Osteoblast (primary cell): Measurements from ENCODE around the gene MARS1. TPM values are rescaled to one million over a fixed set of nuclear protein-coding genes. Genes with fewer than 3 reads are reported as not detected.
A peak's percentile ranks its signal among the peaks of the same experiment; 100 is the strongest.

ENCODE experiments used
- DNase-seq: peaks from one replicate; pipeline ENCODE4 v3.0.0; 2011; ENCODE audit warnings: low spot score, mixed read lengths; ENCODE audit not compliant: insufficient read length; ENCODE audit errors: missing footprints
- H2AFZ ChIP-seq: 2 replicates; pipeline ENCODE4 v1.6.0; 2011; ENCODE audit warnings: mild to moderate bottlenecking, low read length
- H3K27ac ChIP-seq: 2 replicates; pipeline ENCODE4 v1.5.1; 2011; ENCODE audit warnings: mild to moderate bottlenecking, low read depth, low read length, moderate library complexity
- H3K27me3 ChIP-seq: 2 replicates; pipeline ENCODE4 v1.6.0; 2012; ENCODE audit warnings: mild to moderate bottlenecking, control low read depth, inconsistent platforms, low read length, moderate library complexity; ENCODE audit not compliant: insufficient read depth
- H3K36me3 ChIP-seq: 2 replicates; pipeline ENCODE4 v1.5.1; 2011; ENCODE audit warnings: mild to moderate bottlenecking, low read length, control low read depth, moderate library complexity; ENCODE audit not compliant: insufficient read depth
- H3K4me1 ChIP-seq: 2 replicates; pipeline ENCODE4 v1.5.1; 2011; ENCODE audit warnings: mild to moderate bottlenecking, low read length, control low read depth, moderate library complexity; ENCODE audit not compliant: insufficient read depth
- H3K4me2 ChIP-seq: 2 replicates; pipeline ENCODE4 v1.6.0; 2011; ENCODE audit warnings: mild to moderate bottlenecking, low read length; ENCODE audit not compliant: insufficient read depth
- H3K4me3 ChIP-seq: fragments of 200-600 bp; sonication (generic); 3 replicates; pipeline ENCODE4 v1.5.1; 2012; ENCODE audit warnings: mild to moderate bottlenecking, low read length, inconsistent platforms; ENCODE audit not compliant: insufficient read depth
- H3K79me2 ChIP-seq: 2 replicates; pipeline ENCODE4 v1.6.0; 2012; ENCODE audit warnings: mild to moderate bottlenecking, low read length, control low read depth, inconsistent platforms; ENCODE audit not compliant: insufficient read depth
- H3K9me3 ChIP-seq: 2 replicates; pipeline ENCODE4 v1.5.1; 2011; ENCODE audit warnings: low read depth, low read length, control low read depth
- H4K20me1 ChIP-seq: 2 replicates; pipeline ENCODE4 v1.6.0; 2012; ENCODE audit warnings: mild to moderate bottlenecking, low read length, control low read depth; ENCODE audit not compliant: insufficient read depth
- total RNA-seq: library from RNA; depleted of rRNA; stranded (reverse); fragments of >200 nt; gene quantifications from 2 replicates; pipeline ENCODE4 v1.2.3, GENCODE V29; 2012
- TF ChIP-seq, protein P1 (sequence below): IDR thresholded peaks from 2 replicates; pipeline ENCODE4 v1.5.1; 2011; ENCODE audit warnings: mild to moderate bottlenecking, low read depth, low read length, moderate library complexity; ENCODE audit errors: extremely low read depth

MARS1 gene
- total RNA-seq, 1 donor: 187 TPM

DNA sequence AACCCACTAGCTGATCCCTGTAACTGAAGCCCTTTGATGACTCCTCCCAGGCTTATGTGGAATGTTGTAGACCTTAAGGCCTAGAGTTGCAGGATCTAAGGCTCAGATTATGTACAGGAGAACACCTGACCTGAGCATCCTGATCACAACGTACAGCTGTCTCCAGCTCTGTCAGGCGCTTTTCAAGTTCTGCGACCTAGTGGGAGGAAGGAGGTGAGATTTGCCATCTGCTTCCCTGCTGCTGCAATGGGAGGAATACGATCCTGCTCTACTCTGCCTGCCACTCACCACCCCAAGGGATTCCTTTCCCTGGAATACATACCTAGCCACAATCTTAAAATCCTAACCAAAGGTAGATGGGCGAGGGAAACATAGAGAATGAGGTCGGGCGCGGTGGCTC lies 45.2 kb downstream of the MARS1 start:
- H4K20me1 ChIP-seq: peaks cover 20% of the 10 kb centered on the region
- H3K4me3 ChIP-seq: no peak overlapping the region
- H2AFZ ChIP-seq: no peak overlapping the region
- H3K27me3 ChIP-seq: no peaks in the 10 kb centered on the region
- peaks cover 86% of the 10 kb centered on the region for H3K36me3 ChIP-seq
- H3K4me2 ChIP-seq: no peak overlapping the region
- no peak for DNase-seq
- TF ChIP-seq, protein P1, sequence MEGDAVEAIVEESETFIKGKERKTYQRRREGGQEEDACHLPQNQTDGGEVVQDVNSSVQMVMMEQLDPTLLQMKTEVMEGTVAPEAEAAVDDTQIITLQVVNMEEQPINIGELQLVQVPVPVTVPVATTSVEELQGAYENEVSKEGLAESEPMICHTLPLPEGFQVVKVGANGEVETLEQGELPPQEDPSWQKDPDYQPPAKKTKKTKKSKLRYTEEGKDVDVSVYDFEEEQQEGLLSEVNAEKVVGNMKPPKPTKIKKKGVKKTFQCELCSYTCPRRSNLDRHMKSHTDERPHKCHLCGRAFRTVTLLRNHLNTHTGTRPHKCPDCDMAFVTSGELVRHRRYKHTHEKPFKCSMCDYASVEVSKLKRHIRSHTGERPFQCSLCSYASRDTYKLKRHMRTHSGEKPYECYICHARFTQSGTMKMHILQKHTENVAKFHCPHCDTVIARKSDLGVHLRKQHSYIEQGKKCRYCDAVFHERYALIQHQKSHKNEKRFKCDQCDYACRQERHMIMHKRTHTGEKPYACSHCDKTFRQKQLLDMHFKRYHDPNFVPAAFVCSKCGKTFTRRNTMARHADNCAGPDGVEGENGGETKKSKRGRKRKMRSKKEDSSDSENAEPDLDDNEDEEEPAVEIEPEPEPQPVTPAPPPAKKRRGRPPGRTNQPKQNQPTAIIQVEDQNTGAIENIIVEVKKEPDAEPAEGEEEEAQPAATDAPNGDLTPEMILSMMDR: no peak
- H3K27ac ChIP-seq: no peak overlapping the region
- peaks cover 12% of the 10 kb centered on the region for H3K79me2 ChIP-seq
- H3K9me3 ChIP-seq: no peaks in the 10 kb centered on the region
- no peaks in the 10 kb centered on the region for H3K4me1 ChIP-seq

DNA sequence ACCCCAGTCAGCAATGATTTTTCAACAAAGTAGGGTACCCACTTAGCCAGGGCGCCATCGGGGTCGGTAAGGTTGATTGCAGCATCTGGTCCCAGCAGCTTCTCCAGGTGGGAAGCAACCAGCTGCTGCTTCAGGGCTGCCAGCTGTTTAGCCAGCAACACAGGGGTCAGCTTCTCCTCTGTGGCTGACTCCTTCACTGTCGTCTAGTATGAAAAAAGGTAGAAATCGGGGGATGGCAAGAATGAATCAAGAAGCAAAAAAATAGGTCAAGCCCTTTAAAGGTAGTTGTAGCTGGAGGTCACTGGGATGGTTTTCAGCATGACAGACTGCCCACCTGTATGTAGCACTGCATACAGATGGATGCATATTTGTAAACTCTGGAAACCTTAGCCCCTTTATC lies 46.4 kb downstream of the MARS1 start:
- no peaks in the 10 kb centered on the region for H3K9me3 ChIP-seq
- TF ChIP-seq, protein P1: no peak
- H3K27ac ChIP-seq: no peak overlapping the region
- no peaks in the 10 kb centered on the region for H3K4me1 ChIP-seq
- no peak overlapping the region for H2AFZ ChIP-seq
- no peak overlapping the region for H3K4me3 ChIP-seq
- H4K20me1 ChIP-seq: peaks cover 20% of the 10 kb centered on the region
- DNase-seq: no peak
- H3K79me2 ChIP-seq: peaks cover 19% of the 10 kb centered on the region
- no peaks in the 10 kb centered on the region for H3K27me3 ChIP-seq
- H3K4me2 ChIP-seq: no peak overlapping the region
- H3K36me3 ChIP-seq: peaks cover 83% of the 10 kb centered on the region

DNA sequence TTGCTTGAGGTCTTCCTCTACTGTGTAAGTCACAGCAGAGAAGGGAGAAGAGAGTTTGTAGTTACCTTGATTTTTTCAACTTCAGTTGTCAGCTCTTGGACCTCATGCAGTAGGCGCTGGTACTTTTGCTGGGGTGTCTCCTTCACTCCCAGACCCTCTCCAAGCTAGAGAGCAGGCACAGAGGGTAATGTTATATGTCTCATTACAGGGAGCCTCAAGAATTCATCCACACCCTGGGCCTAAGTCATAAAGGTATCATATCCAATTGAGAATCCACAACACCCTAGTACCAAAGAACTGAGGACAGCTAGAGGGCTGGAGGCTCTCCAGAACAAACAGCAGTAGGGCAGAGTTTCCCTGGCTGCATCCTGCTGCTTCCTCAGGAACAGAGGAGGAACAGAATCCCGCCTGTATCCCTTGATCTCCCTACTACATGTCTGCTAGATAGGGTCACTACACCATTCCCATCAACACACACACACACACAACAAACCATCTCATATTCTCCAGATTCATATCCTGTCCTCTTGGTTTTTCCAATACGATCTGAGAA lies 47.2 kb downstream of the MARS1 start:
- H3K36me3 ChIP-seq: peaks cover 81% of the 10 kb centered on the region

DNA sequence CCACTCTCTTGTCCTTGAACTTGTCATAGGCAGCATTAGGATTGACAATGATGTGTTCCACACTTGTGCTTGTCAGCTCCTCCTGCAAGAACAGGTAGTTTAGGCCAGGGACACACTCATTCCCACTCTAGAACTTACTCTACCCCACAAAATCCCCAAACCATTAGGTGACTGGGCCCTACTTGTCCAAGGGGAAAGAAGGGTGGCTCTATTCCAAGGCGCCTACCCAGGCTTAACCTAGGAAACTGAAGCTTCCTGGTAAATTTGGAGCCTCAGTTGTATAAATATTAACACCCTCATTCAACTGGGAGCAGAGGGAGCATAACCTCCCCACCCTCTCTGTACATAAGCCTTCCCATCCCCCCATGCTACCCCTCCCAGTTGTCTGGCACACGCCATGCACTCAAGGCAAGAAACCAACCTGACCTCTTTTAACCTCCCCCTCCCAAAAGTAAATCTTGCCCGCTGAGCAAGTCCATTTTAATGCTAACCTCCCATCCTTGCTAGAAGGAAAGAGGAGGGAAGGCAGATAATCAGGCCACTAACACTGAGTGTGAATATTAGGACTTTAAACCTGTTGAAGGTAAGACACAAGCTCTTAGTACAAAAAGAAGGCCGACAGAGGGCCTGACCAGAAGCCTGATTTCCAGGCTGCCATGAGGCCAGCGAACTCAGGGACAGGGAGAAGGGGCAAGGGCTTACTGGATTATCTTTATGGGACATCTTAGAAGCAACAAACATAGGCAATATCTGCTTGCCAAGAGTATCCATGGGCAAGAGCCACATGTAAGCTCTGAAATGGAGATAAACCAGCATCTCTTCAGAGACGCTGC lies 48.1 kb downstream of the MARS1 start:
- H2AFZ ChIP-seq: no peak overlapping the region
- peaks cover 33% of the 10 kb centered on the region for H3K79me2 ChIP-seq
- TF ChIP-seq, protein P1: no peak
- peaks cover 16% of the 10 kb centered on the region for H4K20me1 ChIP-seq
- H3K4me1 ChIP-seq: no peaks in the 10 kb centered on the region
- H3K36me3 ChIP-seq: peaks cover 79% of the 10 kb centered on the region
- H3K27me3 ChIP-seq: no peaks in the 10 kb centered on the region
- H3K4me2 ChIP-seq: no peak overlapping the region
- no peaks in the 10 kb centered on the region for H3K9me3 ChIP-seq
- no peak overlapping the region for H3K4me3 ChIP-seq
- H3K27ac ChIP-seq: no peak overlapping the region
- no peak for DNase-seq

More for the DNA sequence above, 47.2 kb downstream of the MARS1 start:
- H3K27me3 ChIP-seq: no peaks in the 10 kb centered on the region
- H3K4me2 ChIP-seq: no peak overlapping the region
- H3K4me1 ChIP-seq: no peaks in the 10 kb centered on the region
- peaks cover 24% of the 10 kb centered on the region for H3K79me2 ChIP-seq
- H3K27ac ChIP-seq: no peak overlapping the region
- peaks cover 18% of the 10 kb centered on the region for H4K20me1 ChIP-seq
- no peak overlapping the region for H2AFZ ChIP-seq
- DNase-seq: peak; percentile 85
- no peaks in the 10 kb centered on the region for H3K9me3 ChIP-seq
- TF ChIP-seq, protein P1: no peak
- no peak overlapping the region for H3K4me3 ChIP-seq
